Activated CD4-positive, alpha-beta T cell treated with anti-CD3 and anti-CD28 coated beads, Interleukin-2, Interleukin-6, amounts not matched to agents 100 ng/mL and 50 ng/mL, durations not matched to agents 16 hours and 8 hours (primary cell): ENCODE results near the gene SPOP.

Source experiments
- DNase-seq: peaks from one replicate; pipeline ENCODE4 v3.0.0-alpha.2; 2020

The SPOP gene

DNA sequence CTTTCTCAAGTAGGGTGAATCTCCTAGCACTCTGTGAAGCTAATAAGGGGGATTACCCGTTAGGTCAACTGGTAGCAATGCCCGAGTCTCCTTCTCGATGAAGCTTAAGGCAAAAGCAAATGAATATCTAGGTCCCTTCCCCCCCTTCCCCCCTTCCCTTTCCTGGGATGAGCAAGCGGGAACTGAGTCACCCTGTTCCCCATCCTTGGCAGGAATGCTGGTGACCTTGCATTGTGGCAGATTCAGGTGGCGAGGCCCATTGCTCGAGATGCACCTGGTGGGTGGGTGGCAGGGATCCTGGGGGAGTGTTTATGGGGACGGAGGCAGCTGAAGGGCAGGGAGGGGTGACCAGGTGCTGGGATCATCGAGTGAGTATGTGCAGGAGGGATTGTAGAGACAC is 95.1 kb downstream of the SPOP start:
- DNase-seq = no peak

DNA sequence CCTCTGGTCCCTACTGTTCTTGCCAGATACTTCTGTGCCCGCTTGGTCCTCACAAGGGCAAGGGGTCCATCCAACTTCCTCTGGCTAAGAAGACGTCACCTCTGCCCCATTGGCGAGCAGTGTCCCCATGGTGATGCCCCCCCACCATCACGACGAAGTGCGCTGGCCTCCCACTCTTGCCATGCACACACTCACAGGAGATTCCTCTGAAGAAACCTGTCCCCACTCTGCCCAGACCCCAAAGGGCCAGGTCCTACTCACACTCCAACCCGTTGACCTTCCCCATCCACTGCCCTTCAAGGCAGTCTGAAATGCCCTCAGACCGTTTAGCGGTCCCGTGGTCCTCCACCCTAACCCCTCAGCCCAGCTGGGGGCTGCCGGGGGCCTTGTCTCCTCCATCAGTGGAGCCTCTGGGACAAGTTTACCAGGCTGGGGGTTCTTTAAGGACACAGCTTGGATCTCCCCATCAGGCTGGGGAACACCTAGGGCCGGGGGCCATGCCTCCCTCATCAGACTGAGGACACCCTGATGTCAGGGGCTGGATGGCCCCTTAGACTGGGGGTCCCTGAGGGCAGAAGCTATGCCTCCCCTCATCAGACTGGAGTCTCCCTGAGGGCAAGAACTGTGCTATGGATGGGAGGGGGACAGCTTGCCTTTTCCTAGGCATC is 95.7 kb downstream of the SPOP start:
- DNase-seq = no peak

- no peak for DNase-seq
Observed at GRCh38 chr17:49581648-49581998, 96.3 kb downstream of the SPOP start.

DNA sequence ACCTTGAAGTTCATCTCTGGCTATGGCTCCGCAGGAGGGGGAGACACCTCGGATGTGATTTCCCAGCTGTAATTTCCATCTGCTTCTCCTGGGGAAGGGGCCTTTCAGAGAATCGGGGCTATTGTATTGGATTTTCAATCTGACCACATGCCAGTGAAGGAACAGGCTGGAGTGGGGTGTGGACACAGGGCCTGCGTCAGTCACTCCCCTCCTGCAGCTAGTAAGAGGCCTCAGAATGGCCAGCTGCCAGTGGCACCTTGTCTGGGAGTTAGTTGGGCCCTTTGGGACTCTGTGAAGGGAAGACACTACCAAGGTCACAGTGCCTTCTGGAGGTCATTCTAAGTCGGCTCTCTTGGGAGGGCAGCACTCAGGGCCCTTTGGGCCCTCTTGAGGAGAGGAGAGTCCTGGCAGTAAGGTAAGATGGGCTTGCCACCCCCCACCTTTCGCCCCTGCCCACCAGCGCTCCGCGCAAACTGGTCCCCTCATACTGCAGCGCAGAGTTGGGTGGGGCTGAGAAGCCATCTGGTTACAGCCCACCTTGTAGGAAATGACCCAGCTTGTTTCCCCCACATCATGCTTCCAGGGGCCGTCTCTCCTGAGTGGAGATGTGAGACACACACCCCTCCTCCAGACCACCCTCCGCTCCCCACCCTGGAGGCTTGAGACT is 96.8 kb downstream of the SPOP start:
- no peak for DNase-seq

DNA sequence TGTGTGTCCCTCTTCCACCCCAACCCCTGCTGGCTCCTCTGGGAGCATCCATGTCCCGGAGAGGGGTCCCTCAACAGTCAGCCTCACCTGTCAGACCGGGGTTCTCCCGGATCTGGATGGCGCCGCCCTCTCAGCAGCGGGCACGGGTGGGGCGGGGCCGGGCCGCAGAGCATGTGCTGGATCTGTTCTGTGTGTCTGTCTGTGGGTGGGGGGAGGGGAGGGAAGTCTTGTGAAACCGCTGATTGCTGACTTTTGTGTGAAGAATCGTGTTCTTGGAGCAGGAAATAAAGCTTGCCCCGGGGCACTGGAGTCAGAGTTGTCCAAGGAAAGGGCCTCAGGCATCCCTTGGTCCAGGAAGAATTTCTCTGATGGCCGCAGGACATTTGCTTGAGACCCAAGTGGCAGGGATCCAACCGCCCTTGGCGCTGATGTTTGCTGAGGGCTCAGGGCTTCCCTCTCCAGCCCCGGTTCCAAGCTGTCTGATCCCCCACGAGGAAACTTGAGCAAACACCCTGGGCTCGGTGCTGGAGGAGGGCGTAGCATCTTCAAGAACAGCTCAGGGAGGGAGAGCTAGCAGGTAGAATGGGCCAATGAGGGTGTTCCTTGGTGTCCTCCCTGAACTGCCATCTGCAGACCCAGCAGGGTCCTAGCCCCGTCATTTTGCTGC is 97.7 kb downstream of the SPOP start:
- DNase-seq = no peak

DNA sequence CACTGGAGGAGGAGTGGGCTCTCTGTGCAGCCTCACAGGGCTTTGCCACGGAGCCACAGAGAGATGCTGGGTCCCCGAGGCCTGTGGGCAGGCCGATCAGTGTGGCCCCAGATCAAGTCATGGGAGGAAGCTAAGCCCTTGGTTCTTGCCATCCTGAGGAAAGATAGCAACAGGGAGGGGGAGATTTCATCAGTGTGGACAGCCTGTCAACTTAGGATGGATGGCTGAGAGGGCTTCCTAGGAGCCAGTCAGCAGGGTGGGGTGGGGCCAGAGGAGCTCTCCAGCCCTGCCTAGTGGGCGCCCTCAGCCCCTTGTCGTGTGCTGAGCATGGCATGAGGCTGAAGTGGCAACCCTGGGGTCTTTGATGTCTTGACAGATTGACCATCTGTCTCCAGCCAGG is 98.4 kb downstream of the SPOP start:
- no peak for DNase-seq

DNA sequence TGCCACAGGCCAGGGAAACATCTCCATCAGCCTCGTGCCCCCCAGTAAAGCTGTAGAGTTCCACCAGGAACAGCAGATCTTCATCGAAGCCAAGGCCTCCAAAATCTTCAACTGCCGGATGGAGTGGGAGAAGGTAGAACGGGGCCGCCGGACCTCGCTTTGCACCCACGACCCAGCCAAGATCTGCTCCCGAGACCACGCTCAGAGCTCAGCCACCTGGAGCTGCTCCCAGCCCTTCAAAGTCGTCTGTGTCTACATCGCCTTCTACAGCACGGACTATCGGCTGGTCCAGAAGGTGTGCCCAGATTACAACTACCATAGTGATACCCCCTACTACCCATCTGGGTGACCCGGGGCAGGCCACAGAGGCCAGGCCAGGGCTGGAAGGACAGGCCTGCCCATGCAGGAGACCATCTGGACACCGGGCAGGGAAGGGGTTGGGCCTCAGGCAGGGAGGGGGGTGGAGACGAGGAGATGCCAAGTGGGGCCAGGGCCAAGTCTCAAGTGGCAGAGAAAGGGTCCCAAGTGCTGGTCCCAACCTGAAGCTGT is 98.9 kb downstream of the SPOP start:
- DNase-seq = no peak

DNA sequence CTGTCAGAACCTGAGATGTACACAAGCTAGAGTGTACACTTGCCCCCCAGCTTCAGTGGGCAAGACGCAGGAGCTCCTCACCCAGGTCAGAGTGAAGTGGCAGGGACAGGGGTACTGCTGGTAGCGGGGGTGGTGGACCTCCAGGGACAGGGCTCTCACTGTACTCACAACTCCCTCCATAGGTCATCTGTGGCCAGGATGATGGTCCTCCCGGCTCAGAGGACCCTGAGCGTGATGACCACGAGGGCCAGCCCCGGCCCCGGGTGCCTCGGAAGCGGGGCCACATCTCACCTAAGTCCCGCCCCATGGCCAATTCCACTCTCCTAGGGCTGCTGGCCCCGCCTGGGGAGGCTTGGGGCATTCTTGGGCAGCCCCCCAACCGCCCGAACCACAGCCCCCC is 99.5 kb downstream of the SPOP start:
- no peak for DNase-seq

DNA sequence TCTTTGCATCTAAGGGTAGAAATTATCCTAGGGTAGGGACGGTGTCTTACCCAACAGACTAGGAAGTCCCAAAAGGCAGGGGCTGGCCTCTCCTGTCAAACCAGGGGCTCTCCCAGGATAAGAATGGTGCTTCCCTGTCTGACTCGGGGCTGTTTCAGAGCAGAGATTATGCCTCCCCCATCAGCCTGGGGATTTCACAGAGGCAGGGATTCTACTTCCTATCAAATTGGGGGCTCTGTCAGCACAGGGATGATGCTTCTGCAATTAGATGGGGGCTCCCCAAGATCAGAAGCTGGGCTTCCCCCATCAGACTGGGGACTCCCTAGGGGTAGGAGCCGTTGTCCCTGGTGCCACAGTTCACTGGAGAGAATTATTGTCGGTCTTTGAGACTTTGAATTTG is 99.9 kb downstream of the SPOP start:
- no peak for DNase-seq

DNA sequence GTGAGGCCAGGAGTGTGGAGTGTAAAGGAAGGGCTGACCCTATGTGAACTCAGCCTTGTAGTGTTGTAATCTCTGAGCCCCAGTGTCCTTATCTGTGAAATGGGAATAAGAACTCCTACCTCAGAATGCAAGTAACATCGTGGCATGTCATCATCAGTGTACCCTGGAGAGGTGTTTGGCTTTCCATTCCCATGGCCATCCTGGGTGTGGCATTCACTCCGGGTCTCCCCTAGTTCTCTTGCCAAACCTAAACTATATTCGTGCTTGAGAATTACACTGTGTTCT is 100.3 kb downstream of the SPOP start:
- DNase-seq = no peak

GRCh38 chr17:49576917-49577649 is 100.8 kb downstream of the SPOP start:
- no peak for DNase-seq

DNA sequence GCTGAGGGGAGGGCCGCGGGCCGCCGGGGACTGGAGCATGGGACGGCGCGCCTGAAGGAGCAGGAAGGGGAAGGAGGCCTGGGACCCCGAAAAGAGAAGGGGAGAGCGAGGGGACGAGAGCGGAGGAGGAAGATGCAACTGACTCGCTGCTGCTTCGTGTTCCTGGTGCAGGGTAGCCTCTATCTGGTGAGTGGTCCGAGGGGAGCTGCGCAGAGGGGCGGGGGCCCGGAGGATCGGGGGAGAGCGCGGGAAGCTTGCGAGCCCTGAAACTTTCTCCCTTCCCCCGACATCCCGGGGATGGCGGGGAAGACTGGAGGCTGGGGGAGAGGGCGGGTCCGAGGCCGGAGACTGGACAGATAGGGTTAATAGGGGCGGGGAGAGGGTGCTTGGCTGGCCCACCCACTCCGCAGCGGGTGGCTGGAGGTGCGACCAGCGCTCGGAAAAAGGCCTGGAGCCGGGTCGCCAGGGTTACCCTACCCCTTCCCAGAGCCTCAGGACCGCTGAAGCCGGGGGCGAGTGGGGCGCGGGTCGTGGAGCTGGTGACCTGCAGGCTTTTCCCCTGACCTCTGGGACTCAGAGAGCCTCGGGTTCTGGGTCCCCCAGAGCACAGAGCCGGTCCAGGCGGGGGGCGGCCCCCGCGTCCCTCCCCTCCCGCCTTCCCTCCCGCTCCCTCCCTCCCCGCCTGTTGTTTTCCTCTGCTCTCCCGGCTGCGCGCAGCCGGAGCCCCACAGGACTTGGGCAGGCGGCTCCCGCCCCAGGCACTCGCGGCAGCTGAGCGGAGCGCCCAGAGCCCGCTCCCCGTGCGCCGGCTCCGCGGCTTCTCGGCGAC is 101.6 kb downstream of the SPOP start:
- DNase-seq = no peak

- DNase-seq = peak; percentile 79
Observed at GRCh38 chr17:49575679-49576087, 102.2 kb downstream of the SPOP start, which contains the start of gene NXPH3. Gene NXPH3 (plus strand): TSS chr17:49575871. CDS start chr17:49576220, 349 bp downstream.

- no peak for DNase-seq
Observed at GRCh38 chr17:49574945-49575678, 102.8 kb downstream of the SPOP start.

- DNase-seq = no peak
Observed at GRCh38 chr17:49574323-49574781, 103.5 kb downstream of the SPOP start.

DNA sequence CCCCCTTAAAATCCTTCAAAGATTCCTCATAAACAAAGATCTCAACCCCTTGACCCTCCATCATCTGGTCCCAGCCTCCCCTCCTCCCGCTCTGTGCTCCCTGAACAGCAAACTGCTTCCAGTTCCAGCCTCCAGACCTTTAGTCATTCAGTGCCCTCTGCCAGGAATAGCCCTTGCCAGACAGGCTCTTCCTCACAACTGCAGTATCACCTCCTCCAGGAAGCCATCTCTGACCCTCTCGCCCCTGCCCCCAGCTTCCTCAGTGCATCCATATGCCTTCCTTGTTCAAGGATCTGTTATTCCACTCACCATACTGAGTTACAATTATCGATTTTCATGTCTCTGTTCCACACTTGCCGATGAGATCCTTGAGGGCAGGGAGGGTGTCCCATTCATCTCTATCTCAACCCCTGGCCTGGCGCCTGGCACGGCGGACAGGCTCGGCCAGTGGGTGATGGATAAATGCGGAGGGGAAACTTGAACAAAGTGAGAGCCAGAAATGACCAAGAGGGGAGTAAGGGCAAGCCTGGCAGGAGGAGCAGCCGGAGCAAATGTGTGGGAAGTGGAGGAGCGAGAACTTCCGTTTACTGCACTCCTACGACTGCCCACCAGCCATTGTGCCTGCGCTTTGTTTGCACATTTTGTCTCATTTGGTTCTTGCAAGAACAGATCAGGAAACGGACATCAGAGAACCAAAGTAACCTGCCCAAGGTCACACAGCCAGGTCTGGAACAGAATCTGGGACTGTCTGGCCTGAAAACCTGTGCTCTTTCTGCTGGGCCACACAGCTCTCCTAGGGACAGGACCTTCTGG is 104.2 kb downstream of the SPOP start:
- DNase-seq = no peak

DNA sequence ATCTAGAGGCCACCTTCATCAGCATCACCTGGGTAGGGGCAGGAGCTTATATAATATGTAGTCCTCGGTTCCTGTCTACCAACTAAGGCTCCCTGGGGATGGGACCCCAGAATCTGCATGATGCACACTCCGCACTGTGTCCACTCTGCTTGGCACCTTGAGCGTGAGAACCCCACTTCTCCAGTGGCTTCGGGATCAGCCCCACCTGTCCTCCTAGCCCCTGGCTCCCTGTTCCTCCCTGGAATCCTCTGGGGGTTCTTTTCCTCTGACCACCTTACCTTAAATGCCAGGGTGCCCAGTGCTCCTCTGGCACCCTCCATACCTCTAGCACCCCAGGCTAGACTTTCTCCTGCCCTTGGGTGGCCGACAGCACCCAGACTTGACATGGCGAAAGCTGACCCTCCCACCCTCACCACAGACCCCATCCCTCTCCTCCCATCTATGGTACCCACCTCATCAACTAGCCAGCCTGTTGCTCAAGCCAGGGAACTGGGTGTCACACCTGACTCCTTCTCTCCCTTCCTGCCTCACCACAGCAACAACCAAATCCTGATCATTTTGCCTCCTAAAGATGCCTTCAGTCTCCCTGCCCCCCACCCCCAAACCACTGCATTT is 105.0 kb downstream of the SPOP start:
- no peak for DNase-seq

GRCh38 chr17:49572226-49572625 is 105.7 kb downstream of the SPOP start:
- DNase-seq = no peak

DNA sequence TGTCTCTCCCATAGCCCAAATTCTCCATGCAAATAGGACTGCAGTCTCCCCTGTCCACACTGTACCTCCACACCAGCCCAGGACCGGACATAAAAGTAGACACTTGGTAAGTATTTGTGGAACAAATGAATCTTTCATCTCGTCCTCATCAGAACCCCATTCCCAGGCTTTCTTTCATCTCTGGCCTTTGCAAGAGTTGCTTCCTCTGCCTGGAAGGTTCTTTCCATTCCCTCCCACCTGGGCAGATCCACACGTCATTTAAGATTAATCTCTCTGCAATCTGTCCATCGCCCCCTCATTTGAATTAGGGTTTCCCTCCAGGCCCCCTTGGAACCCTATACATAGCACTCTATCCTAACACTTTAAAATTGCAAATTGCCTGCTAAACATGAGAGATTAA is 106.1 kb downstream of the SPOP start:
- no peak for DNase-seq

DNA sequence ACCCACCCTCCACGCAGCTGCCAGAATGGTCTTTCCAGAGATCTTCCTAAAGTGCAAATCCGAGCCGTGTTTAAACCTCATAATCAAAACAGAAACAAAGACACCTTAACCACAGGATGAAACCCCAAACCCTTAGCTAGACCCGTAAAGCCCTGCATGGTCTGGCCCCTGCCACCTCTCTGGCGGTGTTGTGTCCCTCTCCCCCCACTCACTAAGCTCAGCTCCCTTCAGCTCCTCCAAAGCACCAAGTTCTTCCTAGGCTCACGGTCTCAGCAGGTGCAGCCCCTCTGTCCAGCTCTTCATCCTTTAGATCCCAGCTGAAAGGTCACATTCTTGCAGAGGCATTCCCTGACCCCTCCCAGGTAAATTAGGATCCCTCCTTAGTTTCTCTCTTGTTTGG is 106.6 kb downstream of the SPOP start:
- no peak for DNase-seq
